Fibroblast of pulmonary artery (primary cell): ENCODE results near the gene NKX1-2.

Experiments used
- DNase-seq: peaks from one replicate; pipeline ENCODE4 v3.0.0-alpha.2; 2010; ENCODE audit warnings: low read depth
- H3K4me3 ChIP-seq: replicated peaks from 2 replicates; pipeline ENCODE4 v1.5.1; 2011; ENCODE audit warnings: low read depth, mild to moderate bottlenecking, control low read depth, low read length, moderate library complexity
- TF ChIP-seq, protein P1 (sequence below): IDR thresholded peaks from 2 replicates; pipeline ENCODE4 v1.5.1; 2011; ENCODE audit warnings: mild to moderate bottlenecking, control low read depth, low read length, inconsistent platforms; ENCODE audit errors: missing control alignments

NKX1-2 gene

DNA sequence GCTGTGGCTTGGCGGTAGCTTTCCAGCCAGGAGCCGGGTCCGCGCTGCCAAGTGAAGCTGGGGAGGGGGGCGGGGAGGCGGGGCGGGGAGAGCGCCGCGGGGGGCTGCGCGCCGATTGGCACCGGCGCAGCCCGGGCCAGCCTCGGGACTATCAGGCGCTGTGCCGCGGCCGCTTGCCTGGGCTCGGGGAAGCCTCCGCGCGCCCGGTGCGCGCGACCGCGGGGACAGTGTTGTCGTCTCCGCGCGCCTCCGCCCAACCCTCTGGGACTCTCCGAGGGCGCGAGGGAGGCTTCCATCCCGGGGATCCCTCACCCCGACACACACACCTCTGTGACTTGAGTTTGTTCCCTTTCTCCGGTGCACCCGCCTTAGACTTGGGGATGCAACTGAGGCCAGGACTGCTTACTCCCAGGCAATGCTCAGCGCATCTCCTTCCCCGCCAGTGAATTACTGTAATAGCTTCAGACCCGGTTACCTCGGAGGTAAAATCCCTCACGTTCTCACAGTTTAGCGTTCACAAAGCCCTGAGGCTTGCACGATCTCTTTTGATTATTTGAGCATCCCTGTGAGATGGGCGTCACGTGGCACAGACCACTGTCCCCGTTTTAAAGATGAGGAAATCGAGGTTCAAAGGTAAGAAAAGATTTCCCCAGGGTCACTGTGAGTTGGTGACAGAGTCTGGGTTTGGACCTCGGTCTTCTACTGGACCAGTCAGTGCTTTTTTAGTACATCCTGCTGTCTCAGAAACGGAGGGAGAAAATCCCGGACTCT lies at the start of gene NKX1-2:
TSS of gene NKX1-2 (minus strand) at position 24 of the 771 bp plus-strand sequence. CDS start 92 bp downstream, outside the sequence.
- no peak within 1 kb of the TSS for H3K4me3 ChIP-seq
- no peak for DNase-seq
- TF ChIP-seq, protein P1, sequence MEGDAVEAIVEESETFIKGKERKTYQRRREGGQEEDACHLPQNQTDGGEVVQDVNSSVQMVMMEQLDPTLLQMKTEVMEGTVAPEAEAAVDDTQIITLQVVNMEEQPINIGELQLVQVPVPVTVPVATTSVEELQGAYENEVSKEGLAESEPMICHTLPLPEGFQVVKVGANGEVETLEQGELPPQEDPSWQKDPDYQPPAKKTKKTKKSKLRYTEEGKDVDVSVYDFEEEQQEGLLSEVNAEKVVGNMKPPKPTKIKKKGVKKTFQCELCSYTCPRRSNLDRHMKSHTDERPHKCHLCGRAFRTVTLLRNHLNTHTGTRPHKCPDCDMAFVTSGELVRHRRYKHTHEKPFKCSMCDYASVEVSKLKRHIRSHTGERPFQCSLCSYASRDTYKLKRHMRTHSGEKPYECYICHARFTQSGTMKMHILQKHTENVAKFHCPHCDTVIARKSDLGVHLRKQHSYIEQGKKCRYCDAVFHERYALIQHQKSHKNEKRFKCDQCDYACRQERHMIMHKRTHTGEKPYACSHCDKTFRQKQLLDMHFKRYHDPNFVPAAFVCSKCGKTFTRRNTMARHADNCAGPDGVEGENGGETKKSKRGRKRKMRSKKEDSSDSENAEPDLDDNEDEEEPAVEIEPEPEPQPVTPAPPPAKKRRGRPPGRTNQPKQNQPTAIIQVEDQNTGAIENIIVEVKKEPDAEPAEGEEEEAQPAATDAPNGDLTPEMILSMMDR = no peak

DNA sequence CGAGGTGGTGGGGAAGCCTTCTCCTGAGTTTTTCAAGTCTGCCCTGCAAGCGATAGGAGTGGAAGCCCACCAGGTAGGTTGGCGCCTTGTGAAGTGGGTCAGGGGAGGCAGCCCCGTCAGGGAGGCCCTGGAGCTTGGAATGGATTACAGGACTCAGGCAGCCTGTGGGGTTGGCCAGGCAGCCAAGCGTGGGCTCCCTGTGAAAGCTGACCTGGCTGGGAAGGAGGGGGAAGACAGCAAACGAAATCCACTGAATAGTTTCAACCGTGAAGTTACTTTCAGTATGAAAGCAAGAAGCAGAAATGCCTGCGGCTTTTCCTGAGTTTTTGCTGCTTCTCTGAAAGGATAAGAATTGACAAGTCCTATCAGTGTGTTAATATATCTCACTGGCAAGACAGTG lies 48.2 kb upstream of the NKX1-2 start:
- no peak for DNase-seq
- TF ChIP-seq, protein P1 = no peak
- no peak overlapping the region for H3K4me3 ChIP-seq

DNA sequence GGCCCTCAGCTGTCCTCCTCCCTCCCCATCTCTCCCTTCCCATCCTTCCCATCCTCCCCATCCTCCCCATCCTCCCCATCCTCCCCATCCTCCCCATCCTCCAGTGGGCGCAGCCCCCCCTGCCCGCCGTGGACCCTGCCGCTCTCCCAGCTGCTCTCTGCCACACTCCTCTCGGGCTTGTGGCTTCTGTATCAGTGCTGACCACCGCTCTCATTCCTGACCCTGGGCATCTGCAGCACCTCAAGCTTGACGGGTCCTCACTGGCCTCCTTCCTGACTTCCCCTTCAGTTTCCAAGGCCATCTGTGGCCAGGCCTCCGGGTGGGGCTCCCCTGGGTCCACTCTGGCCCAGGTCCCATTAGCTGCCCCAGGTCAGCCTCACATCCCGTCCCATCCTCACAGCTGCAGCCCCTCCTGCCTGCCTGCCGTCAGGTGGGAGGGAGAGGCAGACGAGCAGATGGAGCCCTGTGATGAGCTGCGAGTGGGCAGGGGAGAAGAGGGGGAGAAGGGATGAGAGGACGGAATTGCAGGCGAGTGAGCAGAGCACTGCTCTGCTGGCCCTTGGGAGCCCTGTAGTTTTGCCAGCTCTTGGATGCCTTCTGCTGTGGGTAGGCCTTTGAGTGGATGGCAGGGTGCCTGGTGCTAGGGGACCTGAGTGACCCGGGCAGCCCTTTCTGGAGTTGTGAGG lies 47.5 kb upstream of the NKX1-2 start:
- TF ChIP-seq, protein P1 = no peak
- DNase-seq = no peak
- H3K4me3 ChIP-seq = no peak overlapping the region

DNA sequence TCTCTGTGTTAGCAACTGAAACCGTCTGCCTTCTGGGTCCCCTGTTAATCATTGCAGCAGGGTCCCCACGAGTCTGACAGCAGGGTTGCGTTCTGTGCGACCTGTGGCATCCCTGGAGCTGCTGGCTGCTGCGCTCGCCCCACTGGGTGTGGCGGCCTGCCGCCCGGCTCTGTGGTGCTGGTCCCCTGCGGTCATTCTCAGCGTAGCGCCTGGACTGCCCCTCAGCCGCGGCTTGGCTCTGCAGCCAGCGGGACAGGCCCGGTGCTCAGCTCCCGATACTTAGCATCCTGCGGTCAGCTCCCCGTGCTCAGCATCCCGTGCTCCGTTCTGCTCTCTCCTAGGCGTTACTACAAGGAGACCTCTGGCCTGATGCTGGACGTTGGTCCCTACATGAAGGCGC lies 46.8 kb upstream of the NKX1-2 start:
- no peak overlapping the region for H3K4me3 ChIP-seq
- TF ChIP-seq, protein P1 = no peak
- DNase-seq = no peak

DNA sequence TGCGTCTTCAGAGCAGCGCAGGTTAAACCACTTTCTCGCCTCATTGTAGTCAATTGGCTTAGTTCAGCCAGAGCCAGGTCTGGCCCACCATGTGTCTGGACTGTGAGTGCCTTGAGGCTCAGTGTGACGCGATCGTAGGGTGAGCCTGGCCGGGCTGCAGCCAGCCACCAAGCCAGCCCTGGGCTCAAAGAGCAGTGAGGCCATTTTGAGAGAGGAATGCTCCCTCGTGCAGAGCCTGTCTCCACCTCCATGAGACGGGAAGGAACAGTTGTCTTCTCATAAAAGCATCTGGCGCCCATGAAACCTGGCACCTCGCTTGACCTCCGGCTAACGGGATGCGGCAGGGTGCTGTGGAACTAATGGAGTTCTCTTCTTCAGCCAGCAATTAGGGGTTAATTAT lies 46.3 kb upstream of the NKX1-2 start:
- DNase-seq = no peak
- H3K4me3 ChIP-seq = no peak overlapping the region
- TF ChIP-seq, protein P1 = no peak

DNA sequence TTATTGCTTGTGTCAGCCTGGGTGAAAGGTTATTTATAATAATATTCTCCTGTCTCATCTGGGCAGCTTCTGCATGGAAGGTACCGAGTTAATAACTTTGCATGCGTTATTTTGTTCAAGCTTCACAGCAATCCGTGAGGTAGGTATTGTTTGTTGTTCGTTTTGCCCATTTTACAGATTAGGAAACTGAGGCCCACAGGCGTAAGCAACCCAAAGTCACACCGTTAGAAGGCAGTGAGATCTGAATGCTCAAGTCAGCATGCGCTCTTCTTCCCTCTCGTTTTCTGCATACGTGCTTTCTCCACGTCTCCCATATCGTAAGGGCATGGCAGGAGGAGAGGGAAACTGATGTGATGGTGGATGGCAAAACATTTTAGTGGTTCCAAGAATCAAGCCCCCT lies 45.9 kb upstream of the NKX1-2 start:
- no peak overlapping the region for H3K4me3 ChIP-seq
- TF ChIP-seq, protein P1 = no peak
- no peak for DNase-seq
